GM21367 (cell line): ENCODE results near the gene IL1RAPL1.
"Not testable (repeated sequence)": the region's sequence is repeated elsewhere in the genome, so short reads cannot be mapped to it uniquely, and the experiment has no call there.

Experiments
- ATAC-seq: cut with Tn5 transposase; IDR thresholded peaks from one replicate; pipeline ENCODE4 v1.9.1; 2021; ENCODE audit not compliant: unreplicated experiment

The IL1RAPL1 gene

DNA sequence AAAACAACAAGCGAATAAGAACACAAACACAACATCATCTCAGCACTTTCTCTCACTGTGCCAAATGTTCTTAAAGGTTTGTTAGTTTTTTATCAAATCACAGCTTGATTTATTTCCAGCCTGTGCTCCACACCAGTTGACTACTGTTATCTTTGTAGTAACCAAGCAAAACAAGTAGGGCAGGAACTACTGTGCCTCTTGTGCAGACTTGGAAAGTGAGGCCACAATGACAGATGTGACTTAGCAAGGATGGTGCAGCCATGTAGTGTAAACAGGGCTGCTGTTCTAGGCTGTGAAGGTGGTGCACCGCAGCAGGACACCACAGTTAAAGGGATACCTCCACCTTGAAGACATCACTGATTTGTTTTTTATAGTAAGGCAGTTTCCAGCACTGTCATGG lies 170.0 kb downstream of the IL1RAPL1 start:
- ATAC-seq: no peak

DNA sequence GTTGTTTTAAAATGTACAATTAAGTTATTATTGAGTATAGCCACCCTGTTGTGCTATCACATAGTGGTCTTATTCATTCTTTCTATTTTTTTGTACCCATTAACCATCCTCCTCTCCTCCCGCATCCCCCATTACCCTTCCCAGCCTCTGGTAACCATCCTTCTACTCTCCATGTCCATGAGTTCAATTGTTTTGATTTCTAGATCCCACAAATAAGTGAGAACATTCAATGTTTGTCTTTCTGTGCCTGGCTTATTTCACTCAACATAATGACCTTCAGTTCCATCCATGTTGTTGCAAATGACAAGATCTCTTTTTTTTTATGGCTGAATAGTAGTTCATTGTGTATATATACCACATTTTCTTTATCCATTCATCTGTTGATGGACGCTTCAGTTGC lies 179.3 kb downstream of the IL1RAPL1 start:
- ATAC-seq: not testable (repeated sequence)

- no peak for ATAC-seq
These were observed 186.6 kb downstream of the IL1RAPL1 start for GRCh38 chrX:28773807-28774206.

- ATAC-seq: no peak
These were observed 200.0 kb downstream of the IL1RAPL1 start for GRCh38 chrX:28787206-28787605.

DNA sequence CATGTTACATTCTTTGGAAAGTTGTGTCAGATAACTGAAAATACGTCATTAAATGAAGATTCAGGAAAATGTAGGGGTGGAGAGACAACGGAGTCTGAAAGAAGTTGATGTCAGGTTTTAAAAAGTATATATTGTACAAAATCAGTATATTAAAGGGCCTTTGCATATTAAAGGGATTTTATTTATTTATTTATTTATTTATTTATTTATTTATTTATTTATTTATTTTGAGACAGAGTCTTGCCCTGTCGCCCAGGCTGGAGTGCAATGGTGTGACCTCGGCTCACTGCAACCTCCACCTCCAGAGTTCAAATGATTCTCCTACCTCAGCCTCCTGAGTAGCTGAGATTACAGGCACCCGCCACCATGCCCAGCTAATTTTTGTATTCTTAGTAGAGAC lies 213.4 kb downstream of the IL1RAPL1 start:
- not testable (repeated sequence) for ATAC-seq

DNA sequence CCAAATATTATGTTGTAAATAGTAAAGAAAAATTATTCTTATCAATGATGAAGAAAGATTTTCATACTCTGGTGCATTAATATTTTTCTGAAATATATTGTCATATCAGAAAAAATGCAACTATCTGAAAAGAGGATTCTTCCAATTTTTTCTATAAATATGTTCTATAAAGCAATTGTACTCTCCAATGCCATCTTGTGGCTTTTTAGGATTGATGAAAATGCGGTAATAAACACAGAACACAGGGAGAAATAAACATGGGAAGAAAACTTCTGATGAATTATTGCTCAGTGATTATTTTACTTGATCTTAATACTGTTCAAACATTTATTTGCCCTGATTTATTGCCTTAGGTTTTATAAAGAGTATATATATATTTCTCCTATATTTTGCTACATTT lies 215.4 kb downstream of the IL1RAPL1 start:
- no peak for ATAC-seq

DNA sequence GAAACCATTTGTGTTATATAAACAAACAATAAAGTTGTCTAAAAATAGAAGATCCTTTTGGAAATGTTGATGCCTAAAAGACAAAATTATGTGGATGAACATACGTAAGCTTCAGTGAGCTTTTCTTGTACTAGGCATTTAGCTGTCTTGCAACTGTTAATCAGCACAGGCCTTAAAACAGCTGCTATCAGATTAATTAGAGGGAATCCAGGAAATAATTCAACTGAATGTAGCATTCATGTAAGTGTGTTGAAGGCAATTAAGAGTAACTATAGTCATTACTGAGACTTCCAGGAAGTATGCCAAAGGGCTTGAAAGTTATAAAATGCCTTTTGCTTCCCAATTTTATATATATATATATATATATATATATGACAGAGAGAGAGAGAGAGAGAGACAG lies 248.7 kb downstream of the IL1RAPL1 start:
- no peak for ATAC-seq

DNA sequence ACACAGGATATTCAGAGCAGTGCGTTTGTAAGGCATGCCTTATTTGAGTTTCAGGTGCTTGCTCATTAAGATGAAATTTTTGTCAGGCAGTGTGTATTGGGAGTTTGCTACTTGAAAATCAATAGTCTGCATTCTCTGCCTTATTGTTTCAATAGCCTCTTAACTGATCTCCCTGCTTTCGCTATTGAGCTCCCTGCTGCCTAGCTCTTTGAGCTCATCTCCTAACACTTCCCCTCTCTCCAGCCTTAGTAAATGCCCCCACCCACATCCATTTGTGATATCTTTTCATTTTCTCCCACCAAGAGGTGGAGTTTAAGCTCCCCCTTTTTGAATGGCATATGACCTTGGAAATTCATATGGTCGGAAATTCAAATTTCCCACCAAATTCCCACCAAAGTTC lies 256.6 kb downstream of the IL1RAPL1 start:
- no peak for ATAC-seq

GRCh38 chrX:28847423-28847822 lies 260.2 kb downstream of the IL1RAPL1 start:
- ATAC-seq: no peak

GRCh38 chrX:28848707-28849106 lies 261.5 kb downstream of the IL1RAPL1 start:
- ATAC-seq: no peak

DNA sequence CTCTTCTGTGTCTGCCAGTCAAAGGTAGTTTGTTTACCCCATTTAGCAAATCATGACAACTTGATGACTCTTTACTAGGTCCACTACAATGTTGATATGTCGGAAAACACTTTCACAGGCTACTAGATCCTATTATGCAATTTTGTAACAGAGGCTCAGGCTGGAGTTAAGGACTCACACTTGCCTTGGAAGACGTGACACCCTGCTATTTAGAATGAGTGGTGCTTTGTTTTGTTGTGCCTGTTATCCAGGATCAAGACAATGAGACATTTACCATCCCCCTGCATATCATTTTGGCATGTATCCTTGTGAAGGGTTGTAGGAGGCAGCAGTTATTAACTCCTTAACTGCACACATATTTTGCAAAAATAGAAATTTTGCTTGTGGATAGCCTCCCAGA lies 263.7 kb downstream of the IL1RAPL1 start:
- no peak for ATAC-seq

DNA sequence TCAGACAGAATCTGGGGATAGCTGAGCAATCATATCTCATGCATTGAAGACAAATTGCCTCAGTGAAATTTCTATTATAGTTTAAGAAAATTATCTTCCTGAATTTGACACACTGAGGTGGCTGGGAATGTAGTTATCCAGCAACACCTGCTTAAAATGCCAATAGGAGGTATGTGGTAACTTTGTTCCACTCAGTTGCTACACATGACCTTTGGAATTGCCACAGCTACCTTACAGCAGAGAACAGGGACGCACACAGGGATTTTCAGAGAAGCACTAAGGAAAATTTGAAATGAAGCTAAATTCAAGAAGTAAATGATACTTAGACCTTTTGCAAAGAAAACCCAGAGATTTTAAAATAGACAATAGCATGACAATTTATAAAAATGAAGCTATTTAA lies 264.6 kb downstream of the IL1RAPL1 start:
- ATAC-seq: no peak

- ATAC-seq: no peak
These were observed 267.4 kb downstream of the IL1RAPL1 start for GRCh38 chrX:28854637-28855036.

GRCh38 chrX:28876408-28876807 lies 289.2 kb downstream of the IL1RAPL1 start:
- ATAC-seq: no peak

DNA sequence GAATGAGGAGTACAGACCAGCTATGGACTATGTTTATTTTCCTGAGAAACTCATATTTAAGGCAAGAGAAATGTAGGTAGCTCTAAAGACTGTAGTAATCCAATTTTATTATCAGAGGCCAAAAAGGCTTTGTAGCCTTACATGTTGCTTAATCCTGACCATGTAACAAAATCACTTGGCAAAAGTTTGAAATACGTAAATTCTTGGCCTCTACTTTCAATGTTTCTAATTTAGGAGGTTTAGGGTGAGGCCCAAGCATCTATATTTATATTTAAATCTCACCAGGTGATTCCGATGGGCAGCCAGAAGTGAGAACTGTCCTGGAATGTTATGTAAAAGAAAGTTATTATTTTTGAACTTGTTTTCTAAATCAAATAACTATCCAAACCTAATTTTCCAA lies 289.7 kb downstream of the IL1RAPL1 start:
- no peak for ATAC-seq

DNA sequence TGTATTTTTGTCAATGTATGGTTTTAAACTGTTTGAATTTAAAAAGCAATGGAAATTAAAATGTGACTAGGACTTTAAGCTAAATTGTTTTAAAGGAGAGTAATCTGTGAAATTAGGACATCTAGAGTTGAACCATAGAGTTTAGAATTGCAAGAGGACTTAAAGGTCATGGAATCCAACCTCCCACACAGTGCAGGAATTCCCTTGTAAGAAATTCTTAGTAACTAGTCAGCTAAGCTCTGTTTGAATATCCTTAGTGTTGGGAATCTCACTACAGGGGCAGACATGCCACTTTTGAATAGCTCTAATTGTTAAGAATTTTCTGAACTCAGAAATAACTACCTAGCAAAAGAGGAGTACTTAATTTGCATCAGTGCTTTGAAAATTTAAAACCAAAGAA lies 292.9 kb downstream of the IL1RAPL1 start:
- no peak for ATAC-seq

- no peak for ATAC-seq
These were observed 297.6 kb downstream of the IL1RAPL1 start for GRCh38 chrX:28884823-28885222.

GRCh38 chrX:28888416-28888815 lies 301.2 kb downstream of the IL1RAPL1 start:
- no peak for ATAC-seq

- ATAC-seq: no peak
These were observed 302.4 kb downstream of the IL1RAPL1 start for GRCh38 chrX:28889591-28890090.

GRCh38 chrX:28901637-28902036 lies 314.4 kb downstream of the IL1RAPL1 start:
- ATAC-seq: no peak

- ATAC-seq: no peak
These were observed 323.2 kb downstream of the IL1RAPL1 start for GRCh38 chrX:28910487-28910886.

GRCh38 chrX:28920153-28920943 lies 333.1 kb downstream of the IL1RAPL1 start:
- ATAC-seq: no peak

GRCh38 chrX:28922106-28922505 lies 334.9 kb downstream of the IL1RAPL1 start:
- no peak for ATAC-seq
